LNCaP clone FGC (cell line): Measurements from ENCODE around the gene SNX8.

ENCODE experiments used
- DNase-seq: peaks from one replicate; pipeline ENCODE4 v3.0.0-alpha.2; 2011; ENCODE audit warnings: low read depth
- H3K4me3 ChIP-seq: 2 replicates; pipeline ENCODE4 v1.5.1; 2011; ENCODE audit warnings: mild to moderate bottlenecking, low read depth, low read length, control low read depth
- TF ChIP-seq, protein P1 (sequence below): IDR thresholded peaks from 2 replicates; pipeline ENCODE4 v1.5.1; 2012; ENCODE audit warnings: mild to moderate bottlenecking; ENCODE audit not compliant: control insufficient read depth, insufficient read depth; ENCODE audit errors: extremely low read depth

SNX8 gene

DNA sequence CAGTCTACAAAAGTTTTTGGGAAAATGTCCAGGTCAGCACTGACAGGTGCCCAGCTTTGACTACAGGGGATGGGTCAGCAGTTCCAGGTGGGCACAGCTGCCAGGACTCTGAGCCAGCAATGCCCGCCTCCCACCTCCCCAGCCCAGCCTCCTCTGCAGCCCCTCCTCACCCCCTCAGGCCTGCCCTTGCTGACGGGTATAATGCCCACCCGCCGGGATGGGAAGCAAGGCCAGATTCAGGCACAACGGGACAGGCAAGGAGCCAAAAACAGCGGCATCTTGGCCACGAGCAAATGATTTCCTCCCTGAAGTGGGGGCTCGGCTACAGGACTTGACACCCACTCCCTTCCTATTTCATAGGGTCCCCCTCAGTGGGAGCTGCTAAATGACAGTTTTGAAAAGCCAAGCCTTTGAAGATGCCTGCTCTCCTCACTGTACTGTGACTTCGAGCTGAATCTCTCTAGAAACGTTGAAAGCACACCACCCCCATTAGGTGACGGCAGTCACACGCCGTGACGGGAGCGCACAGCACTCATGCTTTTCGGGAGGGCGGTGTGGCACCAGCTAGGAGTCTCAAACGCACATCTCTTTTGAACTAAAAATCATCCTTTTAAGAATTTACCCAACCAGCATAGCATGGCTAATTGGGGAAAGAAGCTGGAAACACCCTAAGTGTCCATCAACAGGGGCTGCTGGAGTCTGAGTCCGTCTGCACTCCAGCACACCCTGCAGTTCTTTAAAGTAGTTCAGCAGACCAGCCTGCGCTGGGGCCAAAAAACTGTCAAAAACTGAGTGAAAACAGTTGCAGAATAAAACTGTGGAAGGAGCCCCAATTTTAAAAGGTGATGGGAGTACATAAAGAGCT is 111.1 kb downstream of the SNX8 start:
- TF ChIP-seq, protein P1, sequence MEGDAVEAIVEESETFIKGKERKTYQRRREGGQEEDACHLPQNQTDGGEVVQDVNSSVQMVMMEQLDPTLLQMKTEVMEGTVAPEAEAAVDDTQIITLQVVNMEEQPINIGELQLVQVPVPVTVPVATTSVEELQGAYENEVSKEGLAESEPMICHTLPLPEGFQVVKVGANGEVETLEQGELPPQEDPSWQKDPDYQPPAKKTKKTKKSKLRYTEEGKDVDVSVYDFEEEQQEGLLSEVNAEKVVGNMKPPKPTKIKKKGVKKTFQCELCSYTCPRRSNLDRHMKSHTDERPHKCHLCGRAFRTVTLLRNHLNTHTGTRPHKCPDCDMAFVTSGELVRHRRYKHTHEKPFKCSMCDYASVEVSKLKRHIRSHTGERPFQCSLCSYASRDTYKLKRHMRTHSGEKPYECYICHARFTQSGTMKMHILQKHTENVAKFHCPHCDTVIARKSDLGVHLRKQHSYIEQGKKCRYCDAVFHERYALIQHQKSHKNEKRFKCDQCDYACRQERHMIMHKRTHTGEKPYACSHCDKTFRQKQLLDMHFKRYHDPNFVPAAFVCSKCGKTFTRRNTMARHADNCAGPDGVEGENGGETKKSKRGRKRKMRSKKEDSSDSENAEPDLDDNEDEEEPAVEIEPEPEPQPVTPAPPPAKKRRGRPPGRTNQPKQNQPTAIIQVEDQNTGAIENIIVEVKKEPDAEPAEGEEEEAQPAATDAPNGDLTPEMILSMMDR = no peak
- no peak for DNase-seq
- H3K4me3 ChIP-seq = no peak overlapping the region

DNA sequence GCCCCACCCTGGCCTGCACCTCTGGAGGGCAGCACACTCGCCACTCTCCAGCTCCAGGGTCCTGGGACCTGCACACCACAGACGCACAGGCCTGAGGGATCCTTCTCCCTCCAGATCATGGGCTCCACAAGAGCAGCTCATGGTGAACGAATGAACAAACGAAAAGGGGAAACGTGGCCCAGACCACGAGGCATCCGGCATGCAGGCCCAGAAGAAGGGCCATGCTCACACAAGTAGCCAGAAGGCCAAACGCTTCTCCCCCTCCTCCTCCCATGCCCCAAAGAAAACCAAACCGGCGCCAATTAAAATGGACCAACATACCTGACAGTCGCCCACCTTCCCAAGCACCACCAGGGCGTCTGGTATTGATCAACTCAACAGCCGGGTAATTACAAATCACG is 111.9 kb downstream of the SNX8 start:
- DNase-seq = no peak
- TF ChIP-seq, protein P1 = no peak
- H3K4me3 ChIP-seq = no peak overlapping the region
